ENCODE results near the gene INPP5J. TPM values are rescaled to one million over a fixed set of nuclear protein-coding genes. Genes with fewer than 3 reads are reported as not detected.
"Not testable (repeated sequence)": the region's sequence is repeated elsewhere in the genome, so short reads cannot be mapped to it uniquely, and the experiment has no call there.

INPP5J gene
- polyA plus RNA-seq, 1 donor (not counting 4 experiments of a cell fraction or from before 2014, with no cell fraction given): 0.22 TPM

- Histone ChIP-seq H2AFZ (ENCODE audit: control insufficient read depth, low read length) (no peak overlapping the region), H3K9me3 (ENCODE audit: control insufficient read depth, low read depth, low read length) (no peaks in the 10 kb centered on the region), H3K4me2 (ENCODE audit: control insufficient read depth, extremely low read depth, insufficient read depth, low read depth, low read length) (no peak overlapping the region), H3K27me3 (ENCODE audit: control insufficient read depth, extremely low read depth, insufficient read depth, low read length) (no peaks in the 10 kb centered on the region), H3K9ac (ENCODE audit: control insufficient read depth, extremely low read depth, insufficient read depth, low read length) (no peak overlapping the region), H3K4me3 (ENCODE audit: control insufficient read depth in 2 of 3, extremely low read depth in 1 of 3, insufficient read depth in 2 of 3, low read depth in 1 of 3, low read length in 3 of 3) (no peak overlapping the region), H3K27ac (ENCODE audit: control insufficient read depth, insufficient read depth, low read length) (no peak overlapping the region), H4K20me1 (ENCODE audit: control insufficient read depth, extremely low read depth, insufficient read depth, low read length) (peaks cover 12% of the 10 kb centered on the region), H3K9me1 (ENCODE audit: control insufficient read depth, extremely low read depth, insufficient read depth, low read length) (no peaks in the 10 kb centered on the region), H3K36me3 (ENCODE audit: control insufficient read depth in 2 of 2, extremely low read depth in 1 of 2, insufficient read depth in 2 of 2, low read length in 2 of 2) (peaks cover 71 to 74% of the 10 kb centered on the region in 2 experiments), H3K4me1 (ENCODE audit: control insufficient read depth, extremely low read depth, insufficient read depth, low read length) (no peaks in the 10 kb centered on the region), H3K79me2 (ENCODE audit: control insufficient read depth, insufficient read depth, low read length) (peaks cover 17% of the 10 kb centered on the region)
- dilution Hi-C loops (cut with MboI; ENCODE audit: extremely low pct_ligation_motif_present, low sequenced_read_pairs): no loop called here
- FAIRE-seq: no peak
- no peak for DNase-seq (ENCODE audit: low read depth, low spot score)
- TF ChIP-seq EZH2 (IDR thresholded peaks at IDR 0.05; ENCODE audit: low read length): no peak
- no peak for TF ChIP-seq CTCF (optimal IDR thresholded peaks at IDR 0.05 in 1 of 3, IDR thresholded peaks at IDR 0.05 in 1 of 3, conservative IDR thresholded peaks at IDR 0.05 in 1 of 3; ENCODE audit: extremely low read depth in 1 of 3, insufficient read depth in 2 of 3, low read length in 3 of 3)
Measured at GRCh38 chr22:31095637-31096249, 27.0 kb upstream of the INPP5J start.

GRCh38 chr22:31096657-31097279 lies 26.0 kb upstream of the INPP5J start:
- Histone ChIP-seq H3K4me3 (ENCODE audit: control insufficient read depth in 2 of 3, extremely low read depth in 1 of 3, insufficient read depth in 2 of 3, low read depth in 1 of 3, low read length in 3 of 3) (no peak overlapping the region), H3K79me2 (ENCODE audit: control insufficient read depth, insufficient read depth, low read length) (peaks cover 11% of the 10 kb centered on the region), H3K27me3 (ENCODE audit: control insufficient read depth, extremely low read depth, insufficient read depth, low read length) (no peaks in the 10 kb centered on the region), H3K9ac (ENCODE audit: control insufficient read depth, extremely low read depth, insufficient read depth, low read length) (no peak overlapping the region), H3K36me3 (ENCODE audit: control insufficient read depth in 2 of 2, extremely low read depth in 1 of 2, insufficient read depth in 2 of 2, low read length in 2 of 2) (peaks cover 72 to 75% of the 10 kb centered on the region in 2 experiments), H2AFZ (ENCODE audit: control insufficient read depth, low read length) (no peak overlapping the region), H3K27ac (ENCODE audit: control insufficient read depth, insufficient read depth, low read length) (no peak overlapping the region), H3K4me2 (ENCODE audit: control insufficient read depth, extremely low read depth, insufficient read depth, low read depth, low read length) (no peak overlapping the region), H3K9me1 (ENCODE audit: control insufficient read depth, extremely low read depth, insufficient read depth, low read length) (no peaks in the 10 kb centered on the region), H3K9me3 (ENCODE audit: control insufficient read depth, low read depth, low read length) (no peaks in the 10 kb centered on the region), H4K20me1 (ENCODE audit: control insufficient read depth, extremely low read depth, insufficient read depth, low read length) (peaks cover 11% of the 10 kb centered on the region), H3K4me1 (ENCODE audit: control insufficient read depth, extremely low read depth, insufficient read depth, low read length) (no peaks in the 10 kb centered on the region)
- TF ChIP-seq EZH2 (IDR thresholded peaks at IDR 0.05; ENCODE audit: low read length) (no peak), CTCF (optimal IDR thresholded peaks at IDR 0.05 in 1 of 3, IDR thresholded peaks at IDR 0.05 in 1 of 3, conservative IDR thresholded peaks at IDR 0.05 in 1 of 3; ENCODE audit: extremely low read depth in 1 of 3, insufficient read depth in 2 of 3, low read length in 3 of 3) (no peak)
- DNase-seq (ENCODE audit: low read depth, low spot score) (no peak), FAIRE-seq (no peak)
- dilution Hi-C loops (cut with MboI; ENCODE audit: extremely low pct_ligation_motif_present, low sequenced_read_pairs): no loop called here

- H3K9me1 ChIP-seq (ENCODE audit: control insufficient read depth, extremely low read depth, insufficient read depth, low read length); H3K9ac ChIP-seq (ENCODE audit: control insufficient read depth, extremely low read depth, insufficient read depth, low read length); DNase-seq (ENCODE audit: low read depth, low spot score); H3K4me3 ChIP-seq (ENCODE audit: control insufficient read depth in 2 of 3, extremely low read depth in 1 of 3, insufficient read depth in 2 of 3, low read depth in 1 of 3, low read length in 3 of 3); dilution Hi-C loops (cut with MboI; ENCODE audit: extremely low pct_ligation_motif_present, low sequenced_read_pairs); H2AFZ ChIP-seq (ENCODE audit: control insufficient read depth, low read length); H3K4me1 ChIP-seq (ENCODE audit: control insufficient read depth, extremely low read depth, insufficient read depth, low read length); H3K9me3 ChIP-seq (ENCODE audit: control insufficient read depth, low read depth, low read length); H3K27me3 ChIP-seq (ENCODE audit: control insufficient read depth, extremely low read depth, insufficient read depth, low read length); H3K4me2 ChIP-seq (ENCODE audit: control insufficient read depth, extremely low read depth, insufficient read depth, low read depth, low read length); FAIRE-seq; H3K79me2 ChIP-seq (ENCODE audit: control insufficient read depth, insufficient read depth, low read length); H4K20me1 ChIP-seq (ENCODE audit: control insufficient read depth, extremely low read depth, insufficient read depth, low read length); H3K27ac ChIP-seq (ENCODE audit: control insufficient read depth, insufficient read depth, low read length): not testable (repeated sequence)
- H3K36me3 ChIP-seq (ENCODE audit: control insufficient read depth in 2 of 2, extremely low read depth in 1 of 2, insufficient read depth in 2 of 2, low read length in 2 of 2): peaks cover 67 to 74% of the 10 kb centered on the region in 2 experiments
Measured at GRCh38 chr22:31097539-31097938, 25.2 kb upstream of the INPP5J start.

Measured in keratinocyte (primary cell).